Sigmoid colon (tissue), 4 donors: ENCODE results near the gene ALG12.

ENCODE experiments used
- CTCF ChIP-seq, 4 experiments: fragments of 450-650 bp in 3 of 4; fragments of 200-600 bp in 1 of 4; IDR thresholded peaks; one replicate each; pipeline ENCODE4 v1.5.1; 2016 to 2019; ENCODE audit warnings: antibody characterized with exemption in 4 of 4, mild to moderate bottlenecking in 3 of 4, moderate library complexity in 2 of 4
- EP300 ChIP-seq, 4 donors: sonication (generic); formaldehyde crosslinking; IDR thresholded peaks; one replicate each; pipeline ENCODE4 v1.6.1; 2017; ENCODE audit warnings: antibody characterized with exemption in 4 of 4
- POLR2A ChIP-seq, 2 donors: fragments of 450-650 bp; IDR thresholded peaks; one replicate each; pipeline ENCODE4 v1.6.1; 2016; ENCODE audit warnings: antibody characterized with exemption in 2 of 2, mild to moderate bottlenecking in 2 of 2, moderate library complexity in 2 of 2
- POLR2AphosphoS5 ChIP-seq, 4 donors: sonication (generic); formaldehyde crosslinking; IDR thresholded peaks; one replicate each; pipeline ENCODE4 v1.6.1; 2017; ENCODE audit warnings: antibody characterized with exemption in 4 of 4

- TF ChIP-seq CTCF (IDR thresholded peaks at IDR 0.05) (no peak), EP300 (IDR thresholded peaks at IDR 0.05) (no peak), POLR2AphosphoS5 (IDR thresholded peaks at IDR 0.05) (no peak), POLR2A (IDR thresholded peaks at IDR 0.05) (no peak)
These were observed 42.9 kb upstream of the ALG12 start for GRCh38 chr22:49961005-49961600.
